Measurements from ENCODE around the gene MMP11.

GRCh38 chr22:23763954-23764353 lies 8.7 kb upstream of the MMP11 start:
- TF ChIP-seq EZH2phosphoT487 (IDR thresholded peaks at IDR 0.05; ENCODE audit: low read depth), result no peak
- TF ChIP-seq CTCF (IDR thresholded peaks at IDR 0.05; ENCODE audit: low read depth, low read length), result no peak
